GM19372 (cell line): Measurements from ENCODE around the gene IQGAP3.

Experiments
- ATAC-seq: cut with Tn5 transposase; IDR thresholded peaks from one replicate; pipeline ENCODE4 v1.9.1; 2021; ENCODE audit warnings: mild to moderate bottlenecking, low read depth, moderate library complexity; ENCODE audit not compliant: unreplicated experiment

Gene IQGAP3

GRCh38 chr1:156544592-156545102, 27.7 kb downstream of the IQGAP3 start:
- no peak for ATAC-seq

GRCh38 chr1:156543066-156543465, 29.3 kb downstream of the IQGAP3 start:
- no peak for ATAC-seq

DNA sequence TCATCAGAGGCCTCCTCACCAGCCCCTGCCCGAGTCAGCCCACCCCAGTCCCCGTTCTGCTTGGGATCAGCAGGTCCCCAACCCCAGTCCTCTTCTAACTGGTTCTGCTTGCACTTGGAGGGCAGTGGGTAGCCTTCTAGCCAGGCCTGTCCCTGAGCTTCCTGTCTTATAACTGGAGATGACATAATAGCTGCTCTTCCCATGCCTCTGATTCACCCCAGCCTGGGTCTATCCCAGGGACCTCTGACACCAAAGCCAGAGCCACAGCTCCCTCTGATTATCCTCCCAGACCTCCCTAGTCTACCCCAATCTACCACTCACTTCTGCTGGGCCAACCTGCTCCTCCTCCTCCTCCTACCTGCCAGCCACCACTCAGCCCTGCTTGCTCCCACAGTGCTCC, 31.4 kb downstream of the IQGAP3 start:
- no peak for ATAC-seq

DNA sequence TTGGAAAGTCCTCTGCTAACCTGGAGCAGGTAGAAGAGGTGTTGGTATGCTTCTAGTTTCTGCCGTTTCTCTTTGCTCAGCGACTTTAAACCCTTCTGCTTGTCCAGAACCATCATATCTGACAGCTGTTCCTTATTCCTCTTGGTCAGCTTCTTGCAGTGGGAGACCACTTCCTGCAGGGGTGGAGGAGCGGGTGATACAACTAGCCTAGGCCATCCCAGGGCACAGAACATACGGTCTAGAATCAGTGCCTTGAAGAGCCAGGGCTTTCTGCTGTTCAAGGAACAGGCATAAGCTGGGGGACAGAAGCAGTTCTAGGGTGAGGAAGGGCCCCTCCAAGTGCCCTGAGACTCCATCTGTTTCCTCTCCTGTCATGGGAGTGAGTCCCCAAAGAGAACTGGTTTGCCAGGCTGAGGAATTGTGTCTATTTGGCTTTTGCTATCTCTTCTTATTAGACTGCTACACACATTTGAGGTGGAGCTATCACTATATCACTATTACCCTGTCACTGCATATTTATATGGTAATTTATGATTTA, 32.5 kb downstream of the IQGAP3 start:
- ATAC-seq: no peak

GRCh38 chr1:156538711-156539440, 33.5 kb downstream of the IQGAP3 start:
- no peak for ATAC-seq

GRCh38 chr1:156537027-156537426, 35.3 kb downstream of the IQGAP3 start:
- no peak for ATAC-seq

DNA sequence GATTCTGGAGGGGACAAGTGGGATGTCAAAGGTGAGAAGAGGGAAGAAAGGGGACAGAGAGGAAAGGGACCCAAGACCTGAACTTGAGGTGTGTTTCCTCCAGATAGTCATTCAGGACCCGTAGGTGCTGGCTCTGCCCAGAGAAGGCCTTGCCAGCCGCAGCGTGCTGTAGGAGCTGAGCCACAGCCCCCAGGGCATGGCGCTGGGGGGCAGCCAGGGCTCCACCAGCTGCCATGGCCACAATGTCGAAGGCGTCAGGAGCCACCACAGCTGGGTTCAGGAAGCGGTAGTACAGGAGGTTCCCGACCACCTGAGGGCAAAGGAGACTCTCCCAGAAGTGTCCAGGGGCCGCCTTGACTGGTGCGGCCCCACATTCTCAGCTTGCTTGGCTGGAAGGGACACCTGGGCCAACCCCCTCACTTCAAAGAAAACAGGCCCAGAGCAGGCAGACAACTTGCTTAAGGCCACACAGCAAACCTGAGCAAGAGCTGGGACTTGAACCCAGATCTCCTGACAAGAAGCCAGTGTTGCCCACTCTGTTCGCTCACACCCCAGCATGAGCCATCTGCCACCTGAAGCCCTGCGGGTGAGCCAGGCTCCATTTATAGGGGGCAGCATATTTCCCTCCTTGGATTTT, 37.8 kb downstream of the IQGAP3 start:
- ATAC-seq: no peak

- ATAC-seq: no peak
Measured at GRCh38 chr1:156533568-156534220, 38.7 kb downstream of the IQGAP3 start.

- ATAC-seq: no peak
Measured at GRCh38 chr1:156532374-156532773, 40.0 kb downstream of the IQGAP3 start.

- no peak for ATAC-seq
Measured at GRCh38 chr1:156530006-156530405, 42.4 kb downstream of the IQGAP3 start.

GRCh38 chr1:156528875-156529425, 43.4 kb downstream of the IQGAP3 start:
- ATAC-seq: no peak

GRCh38 chr1:156528231-156528630, 44.1 kb downstream of the IQGAP3 start:
- ATAC-seq: no peak

DNA sequence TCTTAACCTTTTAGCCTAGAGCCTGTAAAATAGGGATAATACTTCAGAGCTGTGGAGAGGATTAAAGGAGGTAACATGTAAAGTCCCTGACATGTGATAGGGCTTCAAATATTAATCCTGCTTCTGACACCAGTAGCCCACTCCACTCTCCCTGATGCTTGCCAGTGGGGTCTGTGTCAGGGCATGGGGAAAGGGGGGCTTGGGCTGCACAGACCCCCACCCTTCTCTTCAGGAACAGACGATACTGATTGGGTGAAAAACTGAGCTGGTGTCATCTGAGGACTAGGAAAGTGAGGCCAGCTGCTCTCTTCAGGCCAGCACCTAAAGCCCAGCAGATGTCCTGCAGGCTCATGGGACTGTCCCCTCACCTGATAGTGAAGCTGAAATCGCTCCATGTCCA, 44.8 kb downstream of the IQGAP3 start:
- ATAC-seq: no peak

GRCh38 chr1:156525856-156526489, 46.4 kb downstream of the IQGAP3 start:
- ATAC-seq: no peak

- ATAC-seq: no peak
Measured at GRCh38 chr1:156525071-156525501, 47.3 kb downstream of the IQGAP3 start.

DNA sequence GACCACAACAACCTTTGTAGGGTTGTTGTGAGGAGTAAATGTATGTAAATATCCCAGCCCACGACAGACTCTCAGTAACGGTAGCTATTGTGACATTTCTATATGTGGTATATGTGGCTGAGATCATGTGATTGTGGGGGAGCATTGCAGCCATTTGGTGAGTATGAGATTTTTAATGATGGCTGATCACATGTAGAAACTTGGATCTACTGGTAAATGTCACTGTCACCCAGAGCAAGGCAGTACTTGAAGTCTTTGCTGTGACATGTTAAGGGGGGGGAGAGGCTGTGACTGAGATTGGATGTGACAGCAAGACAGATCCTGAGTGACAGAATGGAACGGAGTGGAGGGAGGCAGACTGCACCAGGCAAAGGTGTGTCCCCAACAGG, 47.9 kb downstream of the IQGAP3 start:
- ATAC-seq: no peak

- ATAC-seq: no peak
Measured at GRCh38 chr1:156523801-156524480, 48.4 kb downstream of the IQGAP3 start.

DNA sequence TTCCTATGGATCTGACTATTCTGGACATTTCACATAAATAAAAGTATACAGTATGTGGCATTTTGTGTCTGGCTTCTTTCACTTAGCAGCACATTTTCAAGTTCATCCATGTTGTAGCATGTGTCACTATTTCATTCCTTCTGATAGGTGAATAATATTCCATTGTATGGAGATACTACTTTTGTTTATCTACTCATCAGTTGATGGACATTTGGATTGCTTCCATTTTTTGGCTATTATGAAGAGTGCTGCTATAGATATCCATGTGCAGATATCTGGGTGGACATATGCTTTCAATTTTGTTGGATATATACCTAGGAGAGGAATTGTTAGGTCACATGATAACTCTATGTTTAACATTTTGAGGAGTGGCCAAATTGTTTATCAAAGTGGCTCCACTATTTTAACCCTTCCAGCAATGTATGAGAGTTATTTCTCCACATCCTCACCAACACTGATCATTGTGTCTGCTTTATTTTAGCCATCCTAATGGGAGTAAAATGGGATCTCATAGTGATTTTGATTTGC, 49.9 kb downstream of the IQGAP3 start:
- no peak for ATAC-seq

- no peak for ATAC-seq
Measured at GRCh38 chr1:156517748-156518147, 54.6 kb downstream of the IQGAP3 start.

DNA sequence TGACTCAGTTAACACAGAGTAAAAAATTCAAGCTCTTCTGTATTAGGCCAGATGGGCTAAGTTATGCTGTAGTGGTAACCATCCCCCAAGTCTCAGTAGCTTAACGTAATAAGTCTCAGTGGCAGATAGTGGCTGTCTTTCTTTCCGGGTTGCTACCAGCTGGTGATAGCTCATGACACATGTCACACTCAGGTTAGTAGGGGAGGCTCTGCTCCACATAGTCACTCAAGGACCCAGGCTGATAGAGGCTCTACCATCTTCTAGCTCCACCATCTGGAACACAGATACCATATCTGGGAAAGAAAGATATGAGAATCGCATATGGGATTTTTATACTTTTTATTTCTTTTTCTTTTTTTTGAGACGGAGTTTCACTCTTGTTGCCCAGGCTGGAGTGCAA, 55.5 kb downstream of the IQGAP3 start:
- no peak for ATAC-seq
